ENCODE results near the gene FARSA. TPM values are rescaled to one million over a fixed set of nuclear protein-coding genes. Genes with fewer than 3 reads are reported as not detected.

FARSA gene
- polyA plus RNA-seq, 3 donors: 29.0 to 49.2 (median 47.9) TPM

DNA sequence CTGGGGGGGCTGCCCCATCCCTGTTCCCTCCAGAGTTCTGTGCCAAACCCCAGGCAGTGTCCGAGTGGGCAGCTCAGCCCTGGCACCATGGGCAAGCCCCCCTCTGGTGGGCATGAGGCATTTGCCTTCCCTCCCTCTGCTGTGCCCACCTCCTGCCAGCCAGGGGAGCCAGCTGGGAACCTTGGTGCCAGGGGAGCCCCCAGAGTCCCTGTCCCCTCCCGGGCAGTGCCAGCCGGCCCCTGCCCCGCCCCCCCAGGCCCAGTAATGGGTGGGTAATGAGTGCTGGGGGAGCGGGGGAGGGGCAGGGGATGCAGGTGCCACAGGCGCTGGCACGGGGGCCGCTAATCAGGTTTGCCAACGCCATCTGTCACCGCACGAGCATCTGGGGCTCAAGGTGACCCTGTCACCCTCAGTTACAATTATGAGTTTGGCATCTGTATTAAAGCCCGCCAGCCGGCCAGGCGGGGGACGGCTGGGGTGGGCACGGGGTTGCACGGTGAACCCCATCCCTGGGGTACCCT lies 41.8 kb upstream of the FARSA start:
- Mint-ChIP-seq H3K36me3 (no peaks in the 10 kb centered on the region), H3K9me3 (no peaks in the 10 kb centered on the region), H3K4me1 (peaks cover 2% of the 10 kb centered on the region), H3K27ac (no peak overlapping the region), H3K4me3 (no peak overlapping the region), H3K27me3 (ENCODE audit: low read depth in 3 of 3) (peaks cover 2 to 10% (median 7%) of the 10 kb centered on the region in 3 donors)
- DNase-seq: no peak
- Histone ChIP-seq H3K79me2 (ENCODE audit: insufficient read depth, low read length) (no peaks in the 10 kb centered on the region), H3K36me3 (replicated peaks in 1 of 2; ENCODE audit: control insufficient read depth in 1 of 2, insufficient read depth in 2 of 2, low read length in 2 of 2) (no peaks in the 10 kb centered on the region), H3K4me2 (replicated peaks; ENCODE audit: extremely low read depth, low read length, poor library complexity, severe bottlenecking) (no peak overlapping the region), H3K4me3 (replicated peaks in 1 of 3; ENCODE audit: low read depth in 2 of 3, low read length in 3 of 3) (no peak overlapping the region), H3K27me3 (ENCODE audit: control insufficient read depth in 2 of 2, insufficient read depth in 2 of 2, low read length in 2 of 2) (peaks cover 0 to 2% of the 10 kb centered on the region in 2 donors), H4K20me1 (ENCODE audit: insufficient read depth, low read length) (no peaks in the 10 kb centered on the region), H3K27ac (ENCODE audit: low read depth in 1 of 2, low read length in 2 of 2) (no peak overlapping the region), H3K9ac (ENCODE audit: insufficient read depth, low read length, poor library complexity, severe bottlenecking) (no peak overlapping the region), H2AFZ (ENCODE audit: insufficient read depth, low read depth, low read length, poor library complexity, severe bottlenecking) (no peak overlapping the region), H3K9me3 (replicated peaks in 1 of 2; ENCODE audit: control insufficient read depth in 1 of 2, insufficient read depth in 1 of 2, low read length in 2 of 2) (no peaks in the 10 kb centered on the region), H3K4me1 (ENCODE audit: control insufficient read depth in 1 of 2, insufficient read depth in 2 of 2, low read length in 2 of 2) (no peaks in the 10 kb centered on the region)
- intact Hi-C loops (cut with micrococcal nuclease): loop anchor here in 1 of 2 donors (10.0 kb wide), 1 partner anchor 290 kb away; no protein-coding TSS in a partner anchor
- TF ChIP-seq, protein P1, sequence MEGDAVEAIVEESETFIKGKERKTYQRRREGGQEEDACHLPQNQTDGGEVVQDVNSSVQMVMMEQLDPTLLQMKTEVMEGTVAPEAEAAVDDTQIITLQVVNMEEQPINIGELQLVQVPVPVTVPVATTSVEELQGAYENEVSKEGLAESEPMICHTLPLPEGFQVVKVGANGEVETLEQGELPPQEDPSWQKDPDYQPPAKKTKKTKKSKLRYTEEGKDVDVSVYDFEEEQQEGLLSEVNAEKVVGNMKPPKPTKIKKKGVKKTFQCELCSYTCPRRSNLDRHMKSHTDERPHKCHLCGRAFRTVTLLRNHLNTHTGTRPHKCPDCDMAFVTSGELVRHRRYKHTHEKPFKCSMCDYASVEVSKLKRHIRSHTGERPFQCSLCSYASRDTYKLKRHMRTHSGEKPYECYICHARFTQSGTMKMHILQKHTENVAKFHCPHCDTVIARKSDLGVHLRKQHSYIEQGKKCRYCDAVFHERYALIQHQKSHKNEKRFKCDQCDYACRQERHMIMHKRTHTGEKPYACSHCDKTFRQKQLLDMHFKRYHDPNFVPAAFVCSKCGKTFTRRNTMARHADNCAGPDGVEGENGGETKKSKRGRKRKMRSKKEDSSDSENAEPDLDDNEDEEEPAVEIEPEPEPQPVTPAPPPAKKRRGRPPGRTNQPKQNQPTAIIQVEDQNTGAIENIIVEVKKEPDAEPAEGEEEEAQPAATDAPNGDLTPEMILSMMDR (IDR thresholded peaks at IDR 0.05): no peak
- WGBS (ENCODE audit: insufficient coverage): 71% methylated on average over 10 of the region's 17 CpGs

DNA sequence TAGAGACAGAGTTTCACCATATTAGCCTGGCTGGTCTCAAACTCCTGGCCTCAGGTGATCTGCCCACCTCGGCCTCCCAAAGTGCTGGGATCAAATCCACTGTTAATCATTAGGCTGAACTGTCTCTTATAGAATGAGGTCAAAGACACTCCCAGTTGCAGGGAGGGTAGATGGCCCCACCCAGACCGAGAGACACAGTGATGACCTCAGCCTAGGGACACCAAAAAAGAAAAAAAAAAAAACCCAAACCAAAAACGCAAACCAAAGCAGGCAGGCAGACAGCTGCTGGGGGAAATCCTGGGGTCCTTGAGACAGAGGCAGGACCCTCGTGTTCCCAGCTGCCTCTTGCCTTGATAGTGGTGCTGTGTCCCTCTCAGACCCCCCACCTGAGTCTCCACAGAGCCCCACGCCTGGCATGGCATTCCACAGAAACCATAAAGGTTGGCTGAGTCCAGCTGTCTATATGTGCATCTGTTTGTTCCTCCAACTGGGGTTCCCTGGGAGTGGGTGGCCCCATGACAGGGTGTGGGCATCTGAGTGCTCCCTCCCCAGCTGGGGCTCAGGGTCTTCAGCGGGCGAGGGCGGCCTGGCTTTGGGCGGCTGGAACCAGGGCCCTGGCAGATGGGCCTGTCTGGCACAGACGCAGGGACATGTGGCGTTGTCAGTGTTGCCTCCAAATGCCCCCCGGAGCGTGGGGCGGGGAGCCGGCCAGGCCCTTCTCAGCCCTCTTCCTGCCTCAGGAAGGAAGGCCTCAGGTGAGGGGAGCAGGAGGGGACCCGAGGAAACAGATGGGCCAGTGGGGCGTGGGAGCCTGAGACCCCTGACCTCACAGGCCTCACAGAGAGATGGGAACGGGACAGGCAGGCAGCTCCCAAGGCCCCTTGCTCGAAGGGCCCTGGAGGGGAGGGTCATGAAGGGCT lies 41.0 kb upstream of the FARSA start:
- Histone ChIP-seq H3K27me3 (ENCODE audit: control insufficient read depth in 2 of 2, insufficient read depth in 2 of 2, low read length in 2 of 2) (peaks cover 0 to 2% of the 10 kb centered on the region in 2 donors), H4K20me1 (ENCODE audit: insufficient read depth, low read length) (no peaks in the 10 kb centered on the region), H3K79me2 (ENCODE audit: insufficient read depth, low read length) (no peaks in the 10 kb centered on the region), H3K36me3 (replicated peaks in 1 of 2; ENCODE audit: control insufficient read depth in 1 of 2, insufficient read depth in 2 of 2, low read length in 2 of 2) (no peaks in the 10 kb centered on the region), H3K4me1 (ENCODE audit: control insufficient read depth in 1 of 2, insufficient read depth in 2 of 2, low read length in 2 of 2) (no peaks in the 10 kb centered on the region), H2AFZ (ENCODE audit: insufficient read depth, low read depth, low read length, poor library complexity, severe bottlenecking) (no peak overlapping the region), H3K4me2 (replicated peaks; ENCODE audit: extremely low read depth, low read length, poor library complexity, severe bottlenecking) (no peak overlapping the region), H3K9me3 (replicated peaks in 1 of 2; ENCODE audit: control insufficient read depth in 1 of 2, insufficient read depth in 1 of 2, low read length in 2 of 2) (no peaks in the 10 kb centered on the region), H3K4me3 (replicated peaks in 1 of 3; ENCODE audit: low read depth in 2 of 3, low read length in 3 of 3) (no peak overlapping the region), H3K27ac (ENCODE audit: low read depth in 1 of 2, low read length in 2 of 2) (no peak overlapping the region), H3K9ac (ENCODE audit: insufficient read depth, low read length, poor library complexity, severe bottlenecking) (no peak overlapping the region)
- Mint-ChIP-seq H3K4me1 (peaks cover 2% of the 10 kb centered on the region), H3K36me3 (no peaks in the 10 kb centered on the region), H3K27me3 (ENCODE audit: low read depth in 3 of 3) (peaks cover 2 to 10% (median 6%) of the 10 kb centered on the region in 3 donors), H3K9me3 (no peaks in the 10 kb centered on the region), H3K4me3 (no peak overlapping the region), H3K27ac (no peak overlapping the region)
- TF ChIP-seq, protein P1 (IDR thresholded peaks at IDR 0.05): no peak
- DNase-seq: peak in 1 of 3 donors; percentile 4
- WGBS (ENCODE audit: insufficient coverage): 52% methylated on average over 14 of the region's 19 CpGs
- intact Hi-C loops (cut with micrococcal nuclease): loop anchor here in 1 of 2 donors (10.0 kb wide), 1 partner anchor 290 kb away; no protein-coding TSS in a partner anchor
